Peyer's patch (tissue), 4 donors: ENCODE data around the gene NFKBIB. TPM values are rescaled to one million over a fixed set of nuclear protein-coding genes. Genes with fewer than 3 reads are reported as not detected.

Source experiments
- DNase-seq, 3 donors: peaks; one replicate each; pipeline ENCODE4 v3.0.0-alpha.2; 2017 to 2019
- H3K27ac ChIP-seq, 4 donors: fragments of 200-600 bp; sonication (generic); one replicate each; pipeline ENCODE4 v1.5.1; 2016 to 2019
- H3K27me3 ChIP-seq, 2 donors: fragments of 200-600 bp; sonication (generic); one replicate each; pipeline ENCODE4 v1.5.1; 2019
- H3K36me3 ChIP-seq, 3 donors: fragments of 200-600 bp; sonication (generic); one replicate each; pipeline ENCODE4 v1.5.1; 2016 to 2019
- H3K4me1 ChIP-seq, 4 donors: fragments of 200-600 bp; sonication (generic); one replicate each; pipeline ENCODE4 v1.5.1; 2016 to 2019
- H3K4me3 ChIP-seq, 4 donors: fragments of 200-600 bp; sonication (generic); 1 replicate in 3 of 4; 2 replicates in 1 of 4; pipeline ENCODE4 v1.5.1; 2016 to 2019; ENCODE audit warnings: mild to moderate bottlenecking in 1 of 4
- H3K9me3 ChIP-seq, 4 donors: fragments of 200-600 bp; sonication (generic); one replicate each; pipeline ENCODE4 v1.5.1; 2016 to 2019; ENCODE audit warnings: mild to moderate bottlenecking in 1 of 4
- CTCF ChIP-seq, 6 experiments: fragments of 450-650 bp in 4 of 6; fragments of 200-600 bp in 2 of 6; sonication (generic) in 1 of 6; IDR thresholded peaks; one replicate each; pipeline ENCODE4 v1.5.1; 2017 to 2019; ENCODE audit warnings: antibody characterized with exemption in 6 of 6, mild to moderate bottlenecking in 3 of 6, moderate library complexity in 1 of 6
- POLR2A ChIP-seq, 2 donors: fragments of 450-650 bp; IDR thresholded peaks; one replicate each; pipeline ENCODE4 v1.5.1; 2017; ENCODE audit warnings: antibody characterized with exemption in 2 of 2, mild to moderate bottlenecking in 2 of 2, moderate library complexity in 2 of 2
- total RNA-seq, 4 donors: library from RNA; depleted of rRNA; stranded (reverse); fragments of >200 nt; gene quantifications; one replicate each; pipeline ENCODE4 v1.1.0, GENCODE V29; 2016

The NFKBIB gene
- total RNA-seq, 4 donors from 2014 or later: 12.4 to 27.7 (median 22.8) TPM

- no peaks in the 10 kb centered on the region for H3K27me3 ChIP-seq
- H3K36me3 ChIP-seq: no peaks in the 10 kb centered on the region
- no peak for DNase-seq
- no peak overlapping the region for H3K4me3 ChIP-seq
- H3K4me1 ChIP-seq: peaks cover under 1 to 4% (median 3%) of the 10 kb centered on the region in 4 donors
- no peak overlapping the region for H3K27ac ChIP-seq
- no peak for TF ChIP-seq CTCF (IDR thresholded peaks at IDR 0.05)
- no peak for TF ChIP-seq POLR2A (IDR thresholded peaks at IDR 0.05)
- peaks cover 0 to 6% (median 0%) of the 10 kb centered on the region in 4 donors for H3K9me3 ChIP-seq
Measured at GRCh38 chr19:38944981-38945506, 45.3 kb downstream of the NFKBIB start.

DNA sequence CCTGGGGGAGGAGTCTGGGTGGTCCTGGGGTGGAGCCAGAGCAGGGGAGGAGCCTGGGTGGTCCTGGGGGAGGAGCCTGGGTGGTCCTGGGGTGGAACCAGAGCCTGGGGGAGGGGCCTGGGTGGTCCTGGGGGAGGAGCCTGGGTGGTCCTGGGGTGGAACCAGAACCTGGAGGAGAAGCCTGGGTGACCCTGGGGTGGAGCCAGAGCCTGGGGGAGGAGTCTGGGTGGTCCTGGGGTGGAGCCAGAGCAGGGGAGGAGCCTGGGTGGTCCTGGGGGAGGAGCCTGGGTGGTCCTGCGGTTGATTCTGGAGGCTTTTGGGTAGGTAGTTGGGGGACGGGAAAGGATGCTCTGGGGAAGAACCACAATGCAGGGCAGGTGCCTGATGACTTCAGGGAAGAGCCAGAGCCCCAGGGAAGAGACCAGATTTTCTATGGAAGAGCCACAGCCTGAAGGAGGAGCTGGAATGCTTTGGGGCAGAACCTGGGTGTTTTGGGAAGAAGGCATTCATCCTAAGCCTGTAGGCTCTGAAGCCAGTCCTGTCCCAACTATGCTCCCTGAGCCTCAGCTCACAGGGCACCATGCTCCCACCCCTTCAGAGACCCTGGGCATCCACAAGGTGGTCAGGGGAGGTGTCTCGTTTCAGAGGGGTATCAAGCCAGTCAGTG lies 45.9 kb downstream of the NFKBIB start:
- Histone ChIP-seq H3K36me3 (no peaks in the 10 kb centered on the region), H3K27ac (no peak overlapping the region), H3K9me3 (peaks cover 0 to 7% (median 0%) of the 10 kb centered on the region in 4 donors), H3K4me3 (no peak overlapping the region), H3K4me1 (peaks cover 4 to 8% (median 7%) of the 10 kb centered on the region in 4 donors), H3K27me3 (no peaks in the 10 kb centered on the region)
- no peak for DNase-seq
- no peak for TF ChIP-seq CTCF (IDR thresholded peaks at IDR 0.05)
- TF ChIP-seq POLR2A (IDR thresholded peaks at IDR 0.05): no peak

GRCh38 chr19:38946229-38947010 lies 46.7 kb downstream of the NFKBIB start:
- TF ChIP-seq CTCF (IDR thresholded peaks at IDR 0.05): no peak
- no peak for TF ChIP-seq POLR2A (IDR thresholded peaks at IDR 0.05)
- no peaks in the 10 kb centered on the region for H3K36me3 ChIP-seq
- DNase-seq: no peak
- H3K4me1 ChIP-seq: peaks cover 4 to 8% (median 7%) of the 10 kb centered on the region in 4 donors
- H3K4me3 ChIP-seq: no peak overlapping the region
- H3K27me3 ChIP-seq: no peaks in the 10 kb centered on the region
- H3K27ac ChIP-seq: no peak overlapping the region
- H3K9me3 ChIP-seq: peaks cover 0 to 7% (median 0%) of the 10 kb centered on the region in 4 donors

DNA sequence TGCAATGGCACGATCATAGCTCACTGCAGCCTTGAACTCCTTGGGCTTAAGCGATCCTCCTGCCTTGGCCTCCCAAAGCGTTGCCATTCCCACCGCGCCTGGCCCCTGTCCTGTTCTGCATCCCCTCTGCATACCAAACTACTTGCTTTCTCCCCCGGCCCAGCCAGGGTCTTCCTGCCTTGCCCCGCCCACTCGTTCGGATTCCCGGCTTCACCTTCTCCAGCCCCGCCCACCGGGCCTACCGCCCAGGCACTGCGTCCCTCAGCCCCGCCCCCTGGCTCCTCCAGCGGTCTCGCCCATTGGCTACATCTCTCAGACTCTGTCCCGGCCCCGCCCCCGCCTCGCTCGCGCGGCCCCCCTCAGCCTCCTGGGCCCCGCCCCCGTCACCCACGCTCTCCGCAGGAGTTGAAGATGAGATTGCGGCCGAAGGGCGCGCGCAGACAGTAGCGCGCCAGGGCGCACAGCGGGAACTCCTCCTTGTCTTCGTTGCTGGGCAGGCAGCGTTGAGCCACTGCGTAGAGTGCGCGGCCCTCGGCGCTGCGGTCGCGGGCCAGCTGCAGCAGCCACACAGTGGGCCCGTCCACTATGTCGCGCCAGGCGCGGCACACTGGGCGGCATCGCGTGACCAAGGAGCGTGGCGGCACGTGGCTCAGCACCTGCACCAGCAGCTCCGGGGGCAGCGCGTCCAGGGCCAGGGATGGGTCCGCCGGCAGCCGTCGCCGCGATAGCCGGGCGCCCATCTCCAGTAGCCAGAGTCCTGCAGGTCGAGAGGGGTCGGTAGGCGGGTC lies 50.0 kb downstream of the NFKBIB start:
- peak; percentile 68 to 88 (median 82) for DNase-seq
- peaks cover 0 to 7% (median 0%) of the 10 kb centered on the region in 4 donors for H3K9me3 ChIP-seq
- H3K27ac ChIP-seq: no peak overlapping the region
- peaks cover 4 to 8% (median 7%) of the 10 kb centered on the region in 4 donors for H3K4me1 ChIP-seq
- H3K4me3 ChIP-seq: peak overlapping the region; percentile 3 to 41 (median 36)
- H3K27me3 ChIP-seq: no peaks in the 10 kb centered on the region
- no peak for TF ChIP-seq CTCF (IDR thresholded peaks at IDR 0.05)
- H3K36me3 ChIP-seq: no peaks in the 10 kb centered on the region

- TF ChIP-seq CTCF (IDR thresholded peaks at IDR 0.05) (no peak), POLR2A (IDR thresholded peaks at IDR 0.05) (no peak)
- H3K4me3 ChIP-seq: no peak overlapping the region
- no peak for DNase-seq
- H3K9me3 ChIP-seq: peaks cover 0 to 7% (median 0%) of the 10 kb centered on the region in 4 donors
- no peak overlapping the region for H3K27ac ChIP-seq
- no peaks in the 10 kb centered on the region for H3K36me3 ChIP-seq
- peaks cover 4 to 8% (median 7%) of the 10 kb centered on the region in 4 donors for H3K4me1 ChIP-seq
- no peaks in the 10 kb centered on the region for H3K27me3 ChIP-seq
Measured at GRCh38 chr19:38951187-38951586, 51.4 kb downstream of the NFKBIB start.
